ENCODE data around the gene BTBD1. TPM values are rescaled to one million over a fixed set of nuclear protein-coding genes. Genes with fewer than 3 reads are reported as not detected.

The BTBD1 gene
- total RNA-seq, 2 donors from 2014 or later: 35.9 to 37.0 TPM

- H3K27me3 Mint-ChIP-seq (ENCODE audit: insufficient read depth): peaks cover 2% of the 10 kb centered on the region
- Histone ChIP-seq H3K4me3 (ENCODE audit: low read length) (no peak overlapping the region), H3K9ac (ENCODE audit: extremely low read depth, low read length, poor library complexity, severe bottlenecking) (no peak overlapping the region), H3K4me1 (ENCODE audit: control insufficient read depth, insufficient read depth, low read length) (peaks cover 3% of the 10 kb centered on the region), H3K9me3 (ENCODE audit: control insufficient read depth, low read length) (peaks cover 5% of the 10 kb centered on the region), H3K27me3 (ENCODE audit: control insufficient read depth, insufficient read depth, low read length, poor library complexity, severe bottlenecking) (no peaks in the 10 kb centered on the region), H3K36me3 (ENCODE audit: control insufficient read depth, insufficient read depth, low read length) (peaks cover 9% of the 10 kb centered on the region), H3K27ac (ENCODE audit: low read depth, low read length) (no peak overlapping the region)
- no peak overlapping the region for H3K4me3 Mint-ChIP-seq
- H3K27ac Mint-ChIP-seq: no peak overlapping the region
- 47 to 59% methylated on average over 6 of the region's 6 CpGs for WGBS, 2 experiments (ENCODE audit: insufficient coverage in 1 of 2, insufficient read length in 1 of 2)
- peaks cover 12% of the 10 kb centered on the region for H3K36me3 Mint-ChIP-seq (ENCODE audit: low read depth)
- DNase-seq: peak; percentile 62
- H3K9me3 Mint-ChIP-seq: peaks cover 19% of the 10 kb centered on the region
- peaks cover 15% of the 10 kb centered on the region for H3K4me1 Mint-ChIP-seq
- peak; percentile 79 for TF ChIP-seq CTCF (conservative IDR thresholded peaks at IDR 0.05)
Measured at GRCh38 chr15:82999905-83000671, 67.0 kb downstream of the BTBD1 start.

DNA sequence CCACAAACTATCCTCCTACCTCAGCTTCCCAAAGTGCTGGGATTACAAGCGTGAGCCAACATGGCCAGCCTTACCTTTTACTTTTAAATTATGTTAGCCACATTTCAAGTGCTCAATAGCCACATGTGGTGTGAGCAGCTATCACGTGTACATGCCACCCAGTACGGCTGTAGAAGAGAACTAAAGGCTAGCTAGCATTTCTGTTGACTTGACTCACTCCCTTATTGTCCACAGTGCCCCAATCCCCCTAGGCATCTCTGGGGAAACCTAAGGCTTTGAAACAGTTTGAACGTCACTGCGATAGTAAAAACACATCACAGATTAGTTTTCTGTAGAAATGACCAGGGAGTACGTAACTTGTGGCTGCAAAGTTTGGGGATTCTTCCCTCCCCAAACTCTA lies 67.6 kb downstream of the BTBD1 start:
- peaks cover 5% of the 10 kb centered on the region for H3K4me1 ChIP-seq (ENCODE audit: control insufficient read depth, insufficient read depth, low read length)
- H3K27me3 ChIP-seq (ENCODE audit: control insufficient read depth, insufficient read depth, low read length, poor library complexity, severe bottlenecking): no peaks in the 10 kb centered on the region
- Mint-ChIP-seq H3K36me3 (ENCODE audit: low read depth) (peaks cover 12% of the 10 kb centered on the region), H3K9me3 (peaks cover 19% of the 10 kb centered on the region), H3K4me1 (peaks cover 17% of the 10 kb centered on the region), H3K27me3 (ENCODE audit: insufficient read depth) (peaks cover 2% of the 10 kb centered on the region), H3K27ac (no peak overlapping the region), H3K4me3 (no peak overlapping the region)
- no peak overlapping the region for H3K27ac ChIP-seq (ENCODE audit: low read depth, low read length)
- peaks cover 5% of the 10 kb centered on the region for H3K9me3 ChIP-seq (ENCODE audit: control insufficient read depth, low read length)
- no peak overlapping the region for H3K4me3 ChIP-seq (ENCODE audit: low read length)
- no peak for TF ChIP-seq CTCF (conservative IDR thresholded peaks at IDR 0.05)
- no peak for DNase-seq
- H3K9ac ChIP-seq (ENCODE audit: extremely low read depth, low read length, poor library complexity, severe bottlenecking): no peak overlapping the region
- H3K36me3 ChIP-seq (ENCODE audit: control insufficient read depth, insufficient read depth, low read length): peaks cover 2% of the 10 kb centered on the region
- WGBS, 2 experiments (ENCODE audit: insufficient coverage in 1 of 2, insufficient read length in 1 of 2): 96 to 98% methylated on average over 4 to 6 of the region's 6 CpGs

DNA sequence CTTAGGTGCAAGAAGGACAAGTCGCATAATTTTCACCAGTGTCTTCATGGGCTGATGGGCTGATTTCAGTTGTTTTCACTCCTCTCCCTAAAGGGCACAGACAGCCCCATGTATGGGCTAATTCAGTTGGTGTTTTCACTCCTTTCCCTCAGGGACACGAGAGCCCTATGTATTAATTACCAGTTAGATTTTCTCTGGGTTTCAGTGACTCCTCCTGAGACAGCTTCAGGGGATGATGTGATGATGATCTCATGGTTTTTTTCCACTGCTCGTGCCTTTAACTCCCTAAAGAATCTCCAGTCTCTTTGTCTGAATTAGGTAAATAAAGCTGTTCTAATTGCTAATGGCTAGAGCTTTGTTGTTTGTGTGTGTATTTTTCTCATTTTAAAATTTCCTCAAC lies 71.1 kb downstream of the BTBD1 start:
- H3K4me3 ChIP-seq (ENCODE audit: low read length): no peak overlapping the region
- Mint-ChIP-seq H3K36me3 (ENCODE audit: low read depth) (peaks cover 20% of the 10 kb centered on the region), H3K9me3 (peaks cover 19% of the 10 kb centered on the region), H3K27ac (peak overlapping the region; percentile 35), H3K4me1 (peaks cover 23% of the 10 kb centered on the region), H3K4me3 (no peak overlapping the region), H3K27me3 (ENCODE audit: insufficient read depth) (peaks cover 2% of the 10 kb centered on the region)
- peaks cover 2% of the 10 kb centered on the region for H3K36me3 ChIP-seq (ENCODE audit: control insufficient read depth, insufficient read depth, low read length)
- H3K27ac ChIP-seq (ENCODE audit: low read depth, low read length): no peak overlapping the region
- peaks cover 5% of the 10 kb centered on the region for H3K9me3 ChIP-seq (ENCODE audit: control insufficient read depth, low read length)
- TF ChIP-seq CTCF (conservative IDR thresholded peaks at IDR 0.05): no peak
- no peaks in the 10 kb centered on the region for H3K27me3 ChIP-seq (ENCODE audit: control insufficient read depth, insufficient read depth, low read length, poor library complexity, severe bottlenecking)
- no peak overlapping the region for H3K9ac ChIP-seq (ENCODE audit: extremely low read depth, low read length, poor library complexity, severe bottlenecking)
- WGBS, 2 experiments (ENCODE audit: insufficient coverage in 1 of 2, insufficient read length in 1 of 2): 89 to 100% methylated on average over 2 to 3 of the region's 3 CpGs
- no peak for DNase-seq
- H3K4me1 ChIP-seq (ENCODE audit: control insufficient read depth, insufficient read depth, low read length): peaks cover 5% of the 10 kb centered on the region

Data from endodermal cell (in vitro differentiated cells).